Cerebellar cortex (tissue), 1 donor: ENCODE data around the gene GNAQ.

Experiments used
- DNase-seq: peaks from one replicate; pipeline ENCODE4 v3.0.0-alpha.2; 2015; ENCODE audit warnings: low spot score

The GNAQ gene

GRCh38 chr9:77974434-77974833 lies 57.2 kb downstream of the GNAQ start:
- DNase-seq = no peak

GRCh38 chr9:77969083-77969482 lies 62.5 kb downstream of the GNAQ start:
- no peak for DNase-seq

- no peak for DNase-seq
These were observed 63.1 kb downstream of the GNAQ start for GRCh38 chr9:77968506-77968905.

GRCh38 chr9:77966718-77967117 lies 64.9 kb downstream of the GNAQ start:
- DNase-seq = no peak

GRCh38 chr9:77965445-77966123 lies 66.0 kb downstream of the GNAQ start:
- no peak for DNase-seq

- no peak for DNase-seq
These were observed 67.4 kb downstream of the GNAQ start for GRCh38 chr9:77964258-77964657.

- no peak for DNase-seq
These were observed 70.1 kb downstream of the GNAQ start for GRCh38 chr9:77961541-77961940.

- no peak for DNase-seq
These were observed 71.1 kb downstream of the GNAQ start for GRCh38 chr9:77960356-77961153.

GRCh38 chr9:77959803-77960202 lies 71.8 kb downstream of the GNAQ start:
- no peak for DNase-seq

- DNase-seq = no peak
These were observed 74.0 kb downstream of the GNAQ start for GRCh38 chr9:77957652-77958051.

- DNase-seq = no peak
These were observed 75.1 kb downstream of the GNAQ start for GRCh38 chr9:77956555-77956954.

- no peak for DNase-seq
These were observed 77.0 kb downstream of the GNAQ start for GRCh38 chr9:77954666-77955015.

GRCh38 chr9:77954013-77954665 lies 77.5 kb downstream of the GNAQ start:
- no peak for DNase-seq

- no peak for DNase-seq
These were observed 78.0 kb downstream of the GNAQ start for GRCh38 chr9:77953590-77953989.

- no peak for DNase-seq
These were observed 78.8 kb downstream of the GNAQ start for GRCh38 chr9:77952635-77953328.

GRCh38 chr9:77951369-77951768 lies 80.2 kb downstream of the GNAQ start:
- no peak for DNase-seq

- no peak for DNase-seq
These were observed 81.7 kb downstream of the GNAQ start for GRCh38 chr9:77949751-77950436.

- no peak for DNase-seq
These were observed 84.0 kb downstream of the GNAQ start for GRCh38 chr9:77947651-77948050.

- peak; percentile 22 for DNase-seq
These were observed 84.5 kb downstream of the GNAQ start for GRCh38 chr9:77946969-77947620.

GRCh38 chr9:77946296-77946695 lies 85.3 kb downstream of the GNAQ start:
- no peak for DNase-seq

- DNase-seq = no peak
These were observed 85.8 kb downstream of the GNAQ start for GRCh38 chr9:77945798-77946197.
